Measurements from ENCODE around the gene TIMP2.
A peak's percentile ranks its signal among the peaks of the same experiment; 100 is the strongest.
"Not testable (repeated sequence)": the region's sequence is repeated elsewhere in the genome, so short reads cannot be mapped to it uniquely, and the experiment has no call there.

Gene TIMP2

GRCh38 chr17:78892936-78893379 lies 32.2 kb downstream of the TIMP2 start:
- Histone ChIP-seq H3K4me1 (ENCODE audit: control insufficient read depth in 1 of 2, insufficient read depth in 2 of 2, low read length in 2 of 2) (peaks cover 13 to 79% of the 10 kb centered on the region in 2 donors), H3K27ac (ENCODE audit: low read length) (no peak overlapping the region), H3K9me3 (ENCODE audit: control insufficient read depth in 1 of 2, low read length in 2 of 2) (no peaks in the 10 kb centered on the region), H3K36me3 (ENCODE audit: control insufficient read depth in 1 of 2, insufficient read depth in 2 of 2, low read length in 2 of 2) (peaks cover 0 to 5% of the 10 kb centered on the region in 2 donors), H3K27me3 (ENCODE audit: low read depth, low read length) (no peaks in the 10 kb centered on the region), H3K4me3 (ENCODE audit: low read depth in 1 of 2, low read length in 2 of 2) (no peak overlapping the region)

GRCh38 chr17:78892520-78892919 lies 32.7 kb downstream of the TIMP2 start:
- no peaks in the 10 kb centered on the region for H3K27me3 ChIP-seq (ENCODE audit: low read depth, low read length)
- no peak overlapping the region for H3K4me3 ChIP-seq (ENCODE audit: low read depth in 1 of 2, low read length in 2 of 2)
- H3K9me3 ChIP-seq (ENCODE audit: control insufficient read depth in 1 of 2, low read length in 2 of 2) = no peaks in the 10 kb centered on the region
- peaks cover 0 to under 1% of the 10 kb centered on the region in 2 donors for H3K36me3 ChIP-seq (ENCODE audit: control insufficient read depth in 1 of 2, insufficient read depth in 2 of 2, low read length in 2 of 2)
- H3K4me1 ChIP-seq (ENCODE audit: control insufficient read depth in 1 of 2, insufficient read depth in 2 of 2, low read length in 2 of 2) = peaks cover 13 to 75% of the 10 kb centered on the region in 2 donors
- H3K27ac ChIP-seq (ENCODE audit: low read length) = no peak overlapping the region

GRCh38 chr17:78892062-78892456 lies 33.1 kb downstream of the TIMP2 start:
- no peaks in the 10 kb centered on the region for H3K36me3 ChIP-seq (ENCODE audit: control insufficient read depth in 1 of 2, insufficient read depth in 2 of 2, low read length in 2 of 2)
- H3K4me1 ChIP-seq (ENCODE audit: control insufficient read depth in 1 of 2, insufficient read depth in 2 of 2, low read length in 2 of 2) = peaks cover 13 to 70% of the 10 kb centered on the region in 2 donors
- H3K27ac ChIP-seq (ENCODE audit: low read length) = no peak overlapping the region
- no peak overlapping the region for H3K4me3 ChIP-seq (ENCODE audit: low read depth in 1 of 2, low read length in 2 of 2)
- no peaks in the 10 kb centered on the region for H3K27me3 ChIP-seq (ENCODE audit: low read depth, low read length)
- H3K9me3 ChIP-seq (ENCODE audit: control insufficient read depth in 1 of 2, low read length in 2 of 2) = no peaks in the 10 kb centered on the region

GRCh38 chr17:78891406-78892061 lies 33.7 kb downstream of the TIMP2 start:
- H3K4me1 ChIP-seq (ENCODE audit: control insufficient read depth in 1 of 2, insufficient read depth in 2 of 2, low read length in 2 of 2) = peaks cover 13 to 65% of the 10 kb centered on the region in 2 donors
- H3K27ac ChIP-seq (ENCODE audit: low read length) = no peak overlapping the region

GRCh38 chr17:78890498-78890897 lies 34.7 kb downstream of the TIMP2 start:
- Histone ChIP-seq H3K27ac (ENCODE audit: low read length) (no peak overlapping the region), H3K9me3 (ENCODE audit: control insufficient read depth in 1 of 2, low read length in 2 of 2) (no peaks in the 10 kb centered on the region), H3K4me3 (ENCODE audit: low read depth in 1 of 2, low read length in 2 of 2) (no peak overlapping the region), H3K27me3 (ENCODE audit: low read depth, low read length) (no peaks in the 10 kb centered on the region), H3K4me1 (ENCODE audit: control insufficient read depth in 1 of 2, insufficient read depth in 2 of 2, low read length in 2 of 2) (peaks cover 8 to 65% of the 10 kb centered on the region in 2 donors), H3K36me3 (ENCODE audit: control insufficient read depth in 1 of 2, insufficient read depth in 2 of 2, low read length in 2 of 2) (no peaks in the 10 kb centered on the region)

More at GRCh38 chr17:78891406-78892061, 33.7 kb downstream of the TIMP2 start:
- no peaks in the 10 kb centered on the region for H3K36me3 ChIP-seq (ENCODE audit: control insufficient read depth in 1 of 2, insufficient read depth in 2 of 2, low read length in 2 of 2)
- H3K27me3 ChIP-seq (ENCODE audit: low read depth, low read length) = no peaks in the 10 kb centered on the region
- H3K9me3 ChIP-seq (ENCODE audit: control insufficient read depth in 1 of 2, low read length in 2 of 2) = no peaks in the 10 kb centered on the region
- no peak overlapping the region for H3K4me3 ChIP-seq (ENCODE audit: low read depth in 1 of 2, low read length in 2 of 2)

- H3K9me3 ChIP-seq (ENCODE audit: control insufficient read depth in 1 of 2, low read length in 2 of 2); H3K36me3 ChIP-seq (ENCODE audit: control insufficient read depth in 1 of 2, insufficient read depth in 2 of 2, low read length in 2 of 2); H3K27me3 ChIP-seq (ENCODE audit: low read depth, low read length); H3K4me3 ChIP-seq (ENCODE audit: low read depth in 1 of 2, low read length in 2 of 2); H3K27ac ChIP-seq (ENCODE audit: low read length): not testable (repeated sequence)
- peaks cover 8 to 65% of the 10 kb centered on the region in 2 donors for H3K4me1 ChIP-seq (ENCODE audit: control insufficient read depth in 1 of 2, insufficient read depth in 2 of 2, low read length in 2 of 2)
Observed at GRCh38 chr17:78890096-78890495, 35.1 kb downstream of the TIMP2 start.

GRCh38 chr17:78889531-78889930 lies 35.7 kb downstream of the TIMP2 start:
- H3K36me3 ChIP-seq (ENCODE audit: control insufficient read depth in 1 of 2, insufficient read depth in 2 of 2, low read length in 2 of 2) = no peaks in the 10 kb centered on the region
- no peaks in the 10 kb centered on the region for H3K9me3 ChIP-seq (ENCODE audit: control insufficient read depth in 1 of 2, low read length in 2 of 2)
- H3K4me1 ChIP-seq (ENCODE audit: control insufficient read depth in 1 of 2, insufficient read depth in 2 of 2, low read length in 2 of 2) = peaks cover 11 to 65% of the 10 kb centered on the region in 2 donors
- no peaks in the 10 kb centered on the region for H3K27me3 ChIP-seq (ENCODE audit: low read depth, low read length)
- H3K4me3 ChIP-seq (ENCODE audit: low read depth in 1 of 2, low read length in 2 of 2) = peak overlapping the region in 1 of 2 donors; percentile 5
- peak overlapping the region; percentile 39 for H3K27ac ChIP-seq (ENCODE audit: low read length)

- peak overlapping the region; percentile 39 for H3K27ac ChIP-seq (ENCODE audit: low read length)
- no peaks in the 10 kb centered on the region for H3K36me3 ChIP-seq (ENCODE audit: control insufficient read depth in 1 of 2, insufficient read depth in 2 of 2, low read length in 2 of 2)
- H3K4me1 ChIP-seq (ENCODE audit: control insufficient read depth in 1 of 2, insufficient read depth in 2 of 2, low read length in 2 of 2) = peaks cover 16 to 65% of the 10 kb centered on the region in 2 donors
- H3K9me3 ChIP-seq (ENCODE audit: control insufficient read depth in 1 of 2, low read length in 2 of 2) = no peaks in the 10 kb centered on the region
- peak overlapping the region in 1 of 2 donors; percentile 5 for H3K4me3 ChIP-seq (ENCODE audit: low read depth in 1 of 2, low read length in 2 of 2)
- no peaks in the 10 kb centered on the region for H3K27me3 ChIP-seq (ENCODE audit: low read depth, low read length)
Observed at GRCh38 chr17:78888941-78889518, 36.2 kb downstream of the TIMP2 start.

GRCh38 chr17:78886954-78887353 lies 38.2 kb downstream of the TIMP2 start:
- Histone ChIP-seq H3K27ac (ENCODE audit: low read length) (no peak overlapping the region), H3K36me3 (ENCODE audit: control insufficient read depth in 1 of 2, insufficient read depth in 2 of 2, low read length in 2 of 2) (no peaks in the 10 kb centered on the region), H3K4me1 (ENCODE audit: control insufficient read depth in 1 of 2, insufficient read depth in 2 of 2, low read length in 2 of 2) (peaks cover 10 to 65% of the 10 kb centered on the region in 2 donors)

GRCh38 chr17:78885956-78886355 lies 39.2 kb downstream of the TIMP2 start:
- H3K4me3 ChIP-seq (ENCODE audit: low read depth in 1 of 2, low read length in 2 of 2) = no peak overlapping the region
- H3K27me3 ChIP-seq (ENCODE audit: low read depth, low read length) = no peaks in the 10 kb centered on the region
- no peaks in the 10 kb centered on the region for H3K36me3 ChIP-seq (ENCODE audit: control insufficient read depth in 1 of 2, insufficient read depth in 2 of 2, low read length in 2 of 2)
- no peaks in the 10 kb centered on the region for H3K9me3 ChIP-seq (ENCODE audit: control insufficient read depth in 1 of 2, low read length in 2 of 2)
- no peak overlapping the region for H3K27ac ChIP-seq (ENCODE audit: low read length)
- H3K4me1 ChIP-seq (ENCODE audit: control insufficient read depth in 1 of 2, insufficient read depth in 2 of 2, low read length in 2 of 2) = peaks cover 7 to 63% of the 10 kb centered on the region in 2 donors

More at GRCh38 chr17:78886954-78887353, 38.2 kb downstream of the TIMP2 start:
- Histone ChIP-seq H3K4me3 (ENCODE audit: low read depth in 1 of 2, low read length in 2 of 2) (no peak overlapping the region), H3K27me3 (ENCODE audit: low read depth, low read length) (no peaks in the 10 kb centered on the region), H3K9me3 (ENCODE audit: control insufficient read depth in 1 of 2, low read length in 2 of 2) (no peaks in the 10 kb centered on the region)

GRCh38 chr17:78884876-78885667 lies 40.1 kb downstream of the TIMP2 start:
- Histone ChIP-seq H3K27me3 (ENCODE audit: low read depth, low read length) (no peaks in the 10 kb centered on the region), H3K4me3 (ENCODE audit: low read depth in 1 of 2, low read length in 2 of 2) (peak overlapping the region in 1 of 2 donors; percentile 52)

More at GRCh38 chr17:78884876-78885667, 40.1 kb downstream of the TIMP2 start:
- Histone ChIP-seq H3K27ac (ENCODE audit: low read length) (peak overlapping the region; percentile 80), H3K9me3 (ENCODE audit: control insufficient read depth in 1 of 2, low read length in 2 of 2) (no peaks in the 10 kb centered on the region), H3K36me3 (ENCODE audit: control insufficient read depth in 1 of 2, insufficient read depth in 2 of 2, low read length in 2 of 2) (no peaks in the 10 kb centered on the region), H3K4me1 (ENCODE audit: control insufficient read depth in 1 of 2, insufficient read depth in 2 of 2, low read length in 2 of 2) (peaks cover 7 to 71% of the 10 kb centered on the region in 2 donors)
